Left forelimb (tissue), 1 donor: Measurements from ENCODE around the gene TRAF2.
A peak's percentile ranks its signal among the peaks of the same experiment; 100 is the strongest.

Experiments used
- DNase-seq: peaks from one replicate; pipeline ENCODE4 v3.0.0-alpha.2; 2018; ENCODE audit warnings: low spot score

The TRAF2 gene

GRCh38 chr9:136949817-136950655 lies 63.7 kb downstream of the TRAF2 start:
- DNase-seq = peak; percentile 90

- DNase-seq = no peak
These were observed 64.5 kb downstream of the TRAF2 start for GRCh38 chr9:136950656-136951276.

- no peak for DNase-seq
These were observed 65.4 kb downstream of the TRAF2 start, which contains the start of gene LCN12 for GRCh38 chr9:136951541-136952320. LCN12 (plus strand) TSS chr9:136952273; CDS start chr9:136952328, 55 bp downstream.

GRCh38 chr9:136952321-136952850 lies 66.1 kb downstream of the TRAF2 start:
- no peak for DNase-seq

- no peak for DNase-seq
These were observed 66.8 kb downstream of the TRAF2 start for GRCh38 chr9:136952876-136953770.

- DNase-seq = no peak
These were observed 67.5 kb downstream of the TRAF2 start for GRCh38 chr9:136953771-136954269.

GRCh38 chr9:136954270-136955083 lies 68.2 kb downstream of the TRAF2 start:
- no peak for DNase-seq

- DNase-seq = no peak
These were observed 69.1 kb downstream of the TRAF2 start for GRCh38 chr9:136955202-136955942.

GRCh38 chr9:136955943-136956335 lies 69.6 kb downstream of the TRAF2 start:
- DNase-seq = no peak

- DNase-seq = no peak
These were observed 70.3 kb downstream of the TRAF2 start for GRCh38 chr9:136956604-136957003.

GRCh38 chr9:136957461-136957860 lies 71.1 kb downstream of the TRAF2 start:
- no peak for DNase-seq

- DNase-seq = no peak
These were observed 71.6 kb downstream of the TRAF2 start for GRCh38 chr9:136957901-136958300.

- no peak for DNase-seq
These were observed 72.2 kb downstream of the TRAF2 start for GRCh38 chr9:136958473-136958872.

- no peak for DNase-seq
These were observed 72.9 kb downstream of the TRAF2 start for GRCh38 chr9:136958898-136959850.

- DNase-seq = no peak
These were observed 74.1 kb downstream of the TRAF2 start for GRCh38 chr9:136960212-136960937.

GRCh38 chr9:136960938-136961275 lies 74.6 kb downstream of the TRAF2 start:
- DNase-seq = no peak

GRCh38 chr9:136961279-136962065 lies 75.2 kb downstream of the TRAF2 start:
- DNase-seq = no peak
